ENCODE data around the gene ZMIZ1. TPM values are rescaled to one million over a fixed set of nuclear protein-coding genes. Genes with fewer than 3 reads are reported as not detected.

Gene ZMIZ1
- total RNA-seq, 4 donors from 2014 or later, result 65.5 to 88.2 (median 69.3) TPM

DNA sequence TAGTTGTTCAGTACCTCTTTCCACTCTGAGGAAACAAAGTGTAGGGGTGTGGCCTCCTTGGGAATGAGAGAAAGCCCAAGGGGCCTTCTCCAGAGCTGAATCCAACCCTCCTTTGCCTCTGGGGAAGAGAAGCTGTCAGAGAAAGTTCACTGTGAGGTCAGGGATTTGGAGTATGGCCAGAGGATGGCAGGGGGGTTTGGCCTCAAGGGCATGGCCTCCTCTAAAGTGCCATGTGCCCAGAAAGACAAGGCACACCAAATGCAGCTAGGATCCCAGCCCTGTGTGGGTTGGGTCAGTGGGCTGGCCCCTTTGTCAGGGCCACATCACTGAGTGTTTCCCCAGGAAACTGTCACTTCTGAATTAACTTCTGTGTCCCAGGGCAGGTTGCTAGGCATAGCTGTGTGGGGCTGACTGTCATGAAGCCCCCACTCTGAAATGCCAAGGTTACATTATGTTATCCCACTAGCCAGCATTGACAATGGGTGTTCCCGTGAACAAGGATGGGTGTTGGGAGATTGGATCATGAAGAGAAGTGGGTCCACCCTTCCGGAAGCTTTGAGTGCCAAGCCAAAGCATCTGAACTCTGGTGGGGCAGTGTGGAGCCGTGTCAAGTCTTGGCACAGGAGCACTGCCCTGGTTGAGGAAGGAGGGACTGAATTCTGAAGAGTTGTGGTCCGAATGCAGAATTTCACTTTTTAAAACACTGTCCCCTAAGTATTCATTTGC, 123.3 kb downstream of the ZMIZ1 start:
- DNase-seq (ENCODE audit: low spot score in 2 of 2), result no peak
- peak overlapping the region in 2 of 4 donors; percentile 56 to 68 for H3K27ac ChIP-seq

GRCh38 chr10:79192677-79193003, 123.9 kb downstream of the ZMIZ1 start:
- peaks cover 0 to 95% (median 47%) of the 10 kb centered on the region in 4 donors for H3K4me1 ChIP-seq
- TF ChIP-seq, protein P1, sequence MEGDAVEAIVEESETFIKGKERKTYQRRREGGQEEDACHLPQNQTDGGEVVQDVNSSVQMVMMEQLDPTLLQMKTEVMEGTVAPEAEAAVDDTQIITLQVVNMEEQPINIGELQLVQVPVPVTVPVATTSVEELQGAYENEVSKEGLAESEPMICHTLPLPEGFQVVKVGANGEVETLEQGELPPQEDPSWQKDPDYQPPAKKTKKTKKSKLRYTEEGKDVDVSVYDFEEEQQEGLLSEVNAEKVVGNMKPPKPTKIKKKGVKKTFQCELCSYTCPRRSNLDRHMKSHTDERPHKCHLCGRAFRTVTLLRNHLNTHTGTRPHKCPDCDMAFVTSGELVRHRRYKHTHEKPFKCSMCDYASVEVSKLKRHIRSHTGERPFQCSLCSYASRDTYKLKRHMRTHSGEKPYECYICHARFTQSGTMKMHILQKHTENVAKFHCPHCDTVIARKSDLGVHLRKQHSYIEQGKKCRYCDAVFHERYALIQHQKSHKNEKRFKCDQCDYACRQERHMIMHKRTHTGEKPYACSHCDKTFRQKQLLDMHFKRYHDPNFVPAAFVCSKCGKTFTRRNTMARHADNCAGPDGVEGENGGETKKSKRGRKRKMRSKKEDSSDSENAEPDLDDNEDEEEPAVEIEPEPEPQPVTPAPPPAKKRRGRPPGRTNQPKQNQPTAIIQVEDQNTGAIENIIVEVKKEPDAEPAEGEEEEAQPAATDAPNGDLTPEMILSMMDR (IDR thresholded peaks at IDR 0.05), result no peak
- TF ChIP-seq POLR2A (IDR thresholded peaks at IDR 0.05) (no peak), EP300 (IDR thresholded peaks at IDR 0.05) (no peak)
- DNase-seq (ENCODE audit: low spot score in 2 of 2), result no peak
- H3K27me3 ChIP-seq, result no peaks in the 10 kb centered on the region
- H3K27ac ChIP-seq, result peak overlapping the region in 2 of 4 donors; percentile 4 to 56
- H3K9me3 ChIP-seq, result no peaks in the 10 kb centered on the region
- 59 to 66% methylated on average over 4 of the region's 4 CpGs for WGBS, 2 donors
- H3K36me3 ChIP-seq, result peaks cover 0 to 5% (median 0%) of the 10 kb centered on the region in 3 donors
- no peak overlapping the region for H3K4me3 ChIP-seq

More for the DNA sequence above, 123.3 kb downstream of the ZMIZ1 start:
- no peak overlapping the region for H3K4me3 ChIP-seq
- H3K4me1 ChIP-seq, result peaks cover 0 to 98% (median 48%) of the 10 kb centered on the region in 4 donors
- 60 to 65% methylated on average over 4 of the region's 4 CpGs for WGBS, 2 donors
- H3K9me3 ChIP-seq, result no peaks in the 10 kb centered on the region
- TF ChIP-seq POLR2A (IDR thresholded peaks at IDR 0.05) (no peak), EP300 (IDR thresholded peaks at IDR 0.05) (no peak)
- peaks cover 0 to 10% (median 0%) of the 10 kb centered on the region in 3 donors for H3K36me3 ChIP-seq
- H3K27me3 ChIP-seq, result no peaks in the 10 kb centered on the region

- Histone ChIP-seq H3K36me3 (peaks cover 0 to 4% (median 0%) of the 10 kb centered on the region in 3 donors), H3K27ac (no peak overlapping the region), H3K4me1 (peaks cover 0 to 83% (median 37%) of the 10 kb centered on the region in 4 donors), H3K4me3 (no peak overlapping the region), H3K27me3 (no peaks in the 10 kb centered on the region), H3K9me3 (no peaks in the 10 kb centered on the region)
- no peak for DNase-seq (ENCODE audit: low spot score in 2 of 2)
- TF ChIP-seq, protein P1 (IDR thresholded peaks at IDR 0.05), result no peak
- TF ChIP-seq POLR2A (IDR thresholded peaks at IDR 0.05), result no peak
- no peak for TF ChIP-seq EP300 (IDR thresholded peaks at IDR 0.05)
- WGBS, 2 donors, result 72 to 85% methylated on average over 12 to 14 of the region's 14 CpGs
These were observed 125.1 kb downstream of the ZMIZ1 start for GRCh38 chr10:79193694-79194382.

- WGBS, 2 donors, result 10 to 11% methylated on average over 9 to 22 of the region's 22 CpGs
- peak in 1 of 2 donors; percentile 68 for TF ChIP-seq EP300 (IDR thresholded peaks at IDR 0.05)
- TF ChIP-seq, protein P1 (IDR thresholded peaks at IDR 0.05), result peak; percentile 86 to 97 (median 88)
- no peak for TF ChIP-seq POLR2A (IDR thresholded peaks at IDR 0.05)
- H3K4me3 ChIP-seq, result no peak overlapping the region
- H3K36me3 ChIP-seq, result peaks cover 0 to 4% (median 0%) of the 10 kb centered on the region in 3 donors
- no peaks in the 10 kb centered on the region for H3K27me3 ChIP-seq
- no peaks in the 10 kb centered on the region for H3K9me3 ChIP-seq
- peaks cover 0 to 68% (median 22%) of the 10 kb centered on the region in 4 donors for H3K4me1 ChIP-seq
- H3K27ac ChIP-seq, result peak overlapping the region in 3 of 4 donors; percentile 21 to 70 (median 63)
- DNase-seq (ENCODE audit: low spot score in 2 of 2), result peak; percentile 81 to 83
These were observed 126.5 kb downstream of the ZMIZ1 start for GRCh38 chr10:79195091-79195923.
